HG03064 (cell line): ENCODE data around the gene TBC1D2B.
"Not testable (repeated sequence)": the region's sequence is repeated elsewhere in the genome, so short reads cannot be mapped to it uniquely, and the experiment has no call there.

ENCODE experiments used
- ATAC-seq: cut with Tn5 transposase; IDR thresholded peaks from one replicate; pipeline ENCODE4 v1.9.1; 2021; ENCODE audit warnings: low read depth; ENCODE audit not compliant: unreplicated experiment

TBC1D2B gene

GRCh38 chr15:77993374-77993911 lies 84.1 kb downstream of the TBC1D2B start:
- ATAC-seq: no peak

GRCh38 chr15:77992356-77993222 lies 84.9 kb downstream of the TBC1D2B start:
- ATAC-seq: no peak

DNA sequence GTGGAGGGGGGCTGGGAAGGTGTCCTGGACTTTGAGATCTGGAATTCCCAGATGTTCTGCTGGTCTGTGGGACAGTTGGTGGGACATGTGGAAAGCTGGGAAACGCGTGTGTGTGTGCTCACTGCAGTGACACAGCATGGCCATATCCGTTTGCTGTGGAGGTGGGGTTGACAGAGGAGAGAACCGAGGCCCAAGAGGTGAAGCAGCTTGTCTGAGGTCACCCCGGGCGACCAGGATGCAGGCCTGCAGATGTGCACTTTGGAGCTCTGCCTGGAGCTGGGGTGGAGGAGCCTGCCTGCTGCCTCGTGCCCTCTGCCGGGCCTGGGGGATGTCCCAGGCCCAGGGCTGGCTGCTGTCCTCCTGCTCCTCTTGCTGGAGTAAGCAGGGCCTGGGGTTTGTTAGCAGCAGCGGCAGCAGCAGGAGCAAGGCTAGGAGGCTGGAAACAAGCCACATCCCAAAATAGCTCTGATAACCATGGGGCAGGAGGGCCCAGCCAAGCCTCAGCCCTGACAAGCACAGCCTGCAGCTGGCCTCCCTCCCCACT lies 85.8 kb downstream of the TBC1D2B start:
- ATAC-seq: not testable (repeated sequence)

- no peak for ATAC-seq
These were observed 86.5 kb downstream of the TBC1D2B start for GRCh38 chr15:77991029-77991406.

GRCh38 chr15:77989296-77990143 lies 88.0 kb downstream of the TBC1D2B start:
- ATAC-seq: no peak

DNA sequence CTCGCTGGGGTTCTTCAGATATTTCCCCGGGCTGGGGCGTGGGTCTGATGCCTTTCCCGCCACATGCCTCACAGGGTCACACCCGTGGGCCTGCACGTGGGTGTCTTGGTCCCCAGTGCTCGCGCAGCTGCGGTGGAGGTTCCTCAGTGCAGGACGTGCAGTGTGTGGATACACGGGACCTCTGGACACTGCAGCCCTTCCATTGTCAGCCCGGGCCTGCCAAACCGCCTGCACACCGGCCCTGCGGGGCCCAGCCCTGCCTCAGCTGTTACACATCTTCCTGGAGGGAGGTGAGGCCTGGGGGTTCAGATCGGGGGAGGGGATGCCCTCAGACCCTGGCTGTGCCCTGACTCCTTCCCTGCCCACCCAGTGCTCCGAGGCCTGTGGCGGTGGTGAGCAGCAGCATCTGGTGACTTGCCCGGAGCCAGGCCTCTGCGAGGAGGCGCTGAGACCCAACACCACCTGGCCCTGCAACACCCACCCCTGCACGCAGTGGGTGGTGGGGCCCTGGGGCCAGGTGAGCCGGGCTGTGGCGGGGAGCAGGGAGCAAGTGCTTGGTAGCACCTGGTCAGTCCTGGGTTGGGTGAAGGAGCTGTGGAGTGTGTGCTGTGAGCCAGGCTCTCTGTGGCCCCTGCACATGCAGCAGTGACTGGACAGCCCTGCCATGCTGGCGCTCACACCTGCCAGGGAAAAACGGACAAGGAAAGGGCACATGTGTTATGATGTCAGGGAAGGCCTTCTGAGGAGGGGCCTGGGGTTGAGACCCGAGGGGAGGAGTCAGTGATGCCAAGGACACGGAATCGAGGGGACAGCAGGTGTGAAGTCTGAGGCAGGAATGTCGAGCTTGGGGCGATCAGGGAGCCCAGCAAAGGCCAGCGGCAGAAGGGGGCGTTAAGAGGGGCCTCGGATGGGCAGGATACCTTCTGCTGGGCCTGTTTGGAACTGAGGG lies 88.9 kb downstream of the TBC1D2B start:
- no peak for ATAC-seq

DNA sequence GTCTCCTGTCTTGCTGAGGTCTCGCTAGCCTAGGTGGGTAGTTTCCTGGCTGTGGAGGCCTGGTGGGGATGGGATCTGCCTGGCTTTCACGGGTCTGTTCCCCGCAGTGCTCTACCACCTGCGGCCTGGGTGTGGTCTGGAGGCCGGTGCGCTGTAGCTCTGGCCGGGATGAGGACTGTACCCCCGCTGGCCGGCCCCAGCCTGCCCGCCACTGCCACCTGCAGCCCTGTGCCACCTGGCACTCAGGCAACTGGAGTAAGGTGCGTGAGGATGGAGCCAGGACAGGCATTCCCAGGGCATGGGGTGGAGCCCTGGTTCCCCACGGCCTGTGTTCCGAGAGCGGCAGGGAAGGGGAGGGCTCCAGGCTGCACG lies 89.8 kb downstream of the TBC1D2B start:
- not testable (repeated sequence) for ATAC-seq

- no peak for ATAC-seq
These were observed 90.4 kb downstream of the TBC1D2B start for GRCh38 chr15:77986891-77987764.

DNA sequence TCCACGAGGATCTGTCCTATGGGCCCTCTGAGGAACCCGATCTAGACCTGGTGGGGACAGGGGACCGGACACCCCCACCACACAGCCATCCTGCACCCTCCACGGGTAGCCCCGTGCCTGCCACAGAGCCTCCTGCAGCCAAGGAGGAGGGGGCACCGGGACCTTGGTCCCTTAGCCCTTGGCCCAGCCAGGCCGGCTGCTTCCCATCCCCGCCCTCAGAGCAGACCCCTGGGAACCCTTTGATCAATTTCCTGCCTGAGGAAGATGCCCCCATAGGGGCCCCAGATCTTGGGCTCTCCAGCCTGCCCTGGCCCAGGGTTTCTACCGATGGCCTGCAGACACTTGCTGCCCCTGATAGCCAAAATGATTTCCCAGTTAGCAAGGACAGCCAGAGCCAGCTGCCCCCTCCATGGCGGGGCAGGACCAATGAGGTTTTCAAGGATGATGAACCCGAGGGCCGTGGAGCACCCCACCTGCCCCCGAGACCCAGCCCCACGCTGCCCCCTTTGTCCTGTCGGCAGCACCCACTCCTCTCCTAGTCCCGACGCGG lies 91.5 kb downstream of the TBC1D2B start:
- ATAC-seq: no peak

DNA sequence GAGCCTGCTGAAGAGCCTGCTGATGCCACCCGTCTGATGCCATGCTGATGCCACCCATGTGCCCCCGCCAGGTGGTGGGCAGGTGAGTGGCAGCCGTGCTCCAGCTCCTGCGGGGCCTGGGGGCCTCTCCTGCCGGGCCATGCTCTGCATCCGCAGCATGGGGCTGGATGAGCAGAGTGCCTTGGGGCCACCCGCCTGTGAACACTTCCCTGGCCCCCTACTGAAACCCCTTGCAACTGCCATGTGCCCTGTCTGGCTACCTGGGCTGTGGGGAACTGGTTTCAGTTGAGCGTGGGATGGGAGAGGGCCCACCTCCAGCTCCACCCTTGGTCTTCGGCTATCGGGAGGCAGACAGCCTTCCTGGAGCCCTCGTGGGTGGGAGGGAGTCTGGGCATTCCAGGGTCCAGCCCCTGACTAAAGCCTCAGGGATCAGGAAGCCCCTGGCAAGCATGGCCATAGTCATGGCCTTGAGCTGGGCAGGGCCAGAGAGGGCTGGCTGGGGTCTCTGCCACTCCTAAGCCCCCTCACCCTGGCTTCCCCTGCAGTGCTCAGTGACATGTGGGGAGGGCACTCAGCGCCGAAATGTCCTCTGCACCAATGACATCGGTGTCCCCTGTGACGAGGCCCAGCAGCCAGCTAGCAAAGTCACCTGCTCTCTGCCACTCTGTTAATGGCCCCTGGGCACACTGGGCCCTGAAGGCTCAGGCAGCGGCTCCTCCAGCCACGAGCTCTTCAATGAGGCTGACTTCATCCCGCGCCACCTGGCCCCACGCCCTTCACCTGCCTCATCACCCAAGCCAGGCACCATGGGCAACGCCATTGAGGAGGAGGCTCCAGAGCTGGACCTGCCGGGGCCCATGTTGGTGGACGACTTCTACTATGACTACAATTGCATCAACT lies 92.2 kb downstream of the TBC1D2B start:
- no peak for ATAC-seq

DNA sequence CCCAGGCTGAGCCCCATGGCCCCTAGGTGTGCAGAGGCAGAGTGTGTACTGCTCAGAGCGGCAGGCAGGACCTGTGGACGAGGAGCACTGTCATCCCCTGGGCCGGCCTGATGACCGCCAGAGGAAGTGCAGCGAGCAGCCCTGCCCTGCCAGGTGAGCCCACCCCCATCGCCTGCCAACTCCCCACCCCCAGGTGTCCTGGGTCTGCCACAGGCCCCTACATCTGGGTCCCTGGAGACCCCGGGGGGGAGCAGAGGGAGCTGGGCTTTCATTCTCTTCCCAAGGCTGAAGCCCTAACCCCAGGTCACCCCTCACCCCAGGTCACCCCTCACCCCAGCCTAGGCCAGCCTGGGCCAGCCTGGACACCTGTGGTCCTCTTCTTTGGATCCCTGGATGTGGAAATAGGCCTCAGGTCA lies 93.1 kb downstream of the TBC1D2B start:
- no peak for ATAC-seq

GRCh38 chr15:77983708-77984445 lies 93.6 kb downstream of the TBC1D2B start:
- ATAC-seq: no peak

- no peak for ATAC-seq
These were observed 94.3 kb downstream of the TBC1D2B start for GRCh38 chr15:77983091-77983707.

- ATAC-seq: no peak
These were observed 95.4 kb downstream of the TBC1D2B start for GRCh38 chr15:77982127-77982490.

DNA sequence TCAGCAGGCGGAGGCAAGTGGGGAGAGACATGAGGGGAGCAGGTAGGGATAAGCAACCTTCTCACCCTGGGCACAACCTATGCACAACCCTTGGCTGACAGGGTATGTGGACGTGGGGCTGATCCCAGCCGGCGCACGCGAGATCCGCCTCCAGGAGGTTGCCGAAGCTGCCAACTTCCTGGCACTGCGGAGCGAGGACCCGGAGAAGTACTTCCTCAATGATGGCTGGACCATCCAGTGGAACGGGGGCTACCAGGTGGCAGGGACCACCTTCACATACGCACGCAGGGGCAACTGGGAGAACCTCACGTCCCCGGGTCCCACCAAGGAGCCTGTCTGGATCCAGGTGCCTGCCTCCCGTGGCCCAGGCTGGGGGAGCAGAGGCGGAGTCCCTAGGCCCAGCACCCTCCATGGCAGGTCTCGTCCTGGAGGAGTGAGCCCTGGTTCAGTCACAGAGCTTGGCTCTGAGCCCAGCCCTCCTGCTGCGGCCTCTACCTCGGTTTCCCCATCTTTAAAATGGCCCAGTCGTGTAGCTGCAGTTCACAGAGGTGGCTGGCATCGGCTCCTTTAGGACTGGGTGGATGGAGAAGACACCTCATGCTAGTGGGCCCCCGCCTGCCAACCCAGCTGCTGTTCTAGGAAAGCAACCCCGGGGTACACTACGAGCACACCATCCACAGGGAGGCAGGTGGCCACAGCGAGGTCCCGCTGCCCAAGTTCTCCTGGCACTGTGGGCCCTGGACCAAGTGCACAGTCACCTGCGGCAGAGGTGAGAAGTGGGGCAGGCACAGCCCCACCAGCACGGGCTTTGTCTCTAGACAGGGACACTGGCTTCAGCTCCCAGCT lies 96.0 kb downstream of the TBC1D2B start:
- no peak for ATAC-seq

DNA sequence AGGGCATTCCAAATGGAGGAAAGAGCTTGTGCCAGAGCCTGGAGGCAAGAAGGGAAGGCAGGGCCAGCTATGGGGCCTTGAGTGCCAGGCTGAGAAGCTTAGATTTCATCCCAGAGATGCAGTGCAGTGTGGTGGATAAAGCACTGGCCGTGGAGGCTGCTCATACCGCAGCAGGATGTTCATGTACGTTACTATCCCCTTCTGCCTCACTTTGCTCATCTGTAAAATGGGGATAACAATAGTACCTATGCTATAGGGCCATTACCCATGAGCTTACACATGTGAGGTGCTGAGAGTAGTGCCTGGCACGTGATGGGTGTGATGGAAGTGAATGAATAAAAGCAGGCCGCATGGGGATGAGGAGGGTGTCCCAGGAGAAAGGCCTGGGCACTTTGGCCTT lies 96.8 kb downstream of the TBC1D2B start:
- ATAC-seq: not testable (repeated sequence)
